Measurements from ENCODE around the gene PIK3R6.

DNA sequence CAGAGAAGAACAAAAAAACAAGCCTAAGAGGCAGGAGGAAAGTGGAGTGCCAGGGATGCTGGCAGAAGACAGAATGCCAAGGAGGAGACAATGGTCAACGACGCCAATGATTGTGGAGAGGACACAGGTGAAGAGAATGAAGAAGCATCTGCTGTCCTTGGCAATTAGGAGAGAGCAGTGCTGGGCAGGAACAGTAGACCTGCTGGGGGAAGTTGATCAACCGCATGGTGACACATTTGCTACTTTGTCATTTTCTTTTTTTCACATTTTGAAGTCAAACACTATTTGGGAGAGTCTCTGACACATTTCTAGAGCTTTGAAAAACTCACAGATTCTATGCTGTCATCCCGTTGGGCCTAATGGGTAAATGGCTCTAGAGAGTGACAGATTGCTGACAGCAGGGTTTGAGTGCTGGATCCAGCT, 1.1 kb upstream of the PIK3R6 start:
- TF ChIP-seq, protein P1, sequence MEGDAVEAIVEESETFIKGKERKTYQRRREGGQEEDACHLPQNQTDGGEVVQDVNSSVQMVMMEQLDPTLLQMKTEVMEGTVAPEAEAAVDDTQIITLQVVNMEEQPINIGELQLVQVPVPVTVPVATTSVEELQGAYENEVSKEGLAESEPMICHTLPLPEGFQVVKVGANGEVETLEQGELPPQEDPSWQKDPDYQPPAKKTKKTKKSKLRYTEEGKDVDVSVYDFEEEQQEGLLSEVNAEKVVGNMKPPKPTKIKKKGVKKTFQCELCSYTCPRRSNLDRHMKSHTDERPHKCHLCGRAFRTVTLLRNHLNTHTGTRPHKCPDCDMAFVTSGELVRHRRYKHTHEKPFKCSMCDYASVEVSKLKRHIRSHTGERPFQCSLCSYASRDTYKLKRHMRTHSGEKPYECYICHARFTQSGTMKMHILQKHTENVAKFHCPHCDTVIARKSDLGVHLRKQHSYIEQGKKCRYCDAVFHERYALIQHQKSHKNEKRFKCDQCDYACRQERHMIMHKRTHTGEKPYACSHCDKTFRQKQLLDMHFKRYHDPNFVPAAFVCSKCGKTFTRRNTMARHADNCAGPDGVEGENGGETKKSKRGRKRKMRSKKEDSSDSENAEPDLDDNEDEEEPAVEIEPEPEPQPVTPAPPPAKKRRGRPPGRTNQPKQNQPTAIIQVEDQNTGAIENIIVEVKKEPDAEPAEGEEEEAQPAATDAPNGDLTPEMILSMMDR (conservative IDR thresholded peaks at IDR 0.05; ENCODE audit: low read length): no peak
- no peak for TF ChIP-seq EZH2phosphoT487 (IDR thresholded peaks at IDR 0.05; ENCODE audit: borderline replicate concordance)
